GM21381 (cell line): ENCODE data around the gene RBM6.

Source experiments
- ATAC-seq: cut with Tn5 transposase; IDR thresholded peaks from one replicate; pipeline ENCODE4 v1.9.1; 2021; ENCODE audit warnings: mild to moderate bottlenecking, moderate library complexity; ENCODE audit not compliant: unreplicated experiment

RBM6 gene

GRCh38 chr3:50124052-50124799, 184.3 kb downstream of the RBM6 start:
- ATAC-seq = no peak

GRCh38 chr3:50124800-50125178, 184.8 kb downstream of the RBM6 start:
- no peak for ATAC-seq

GRCh38 chr3:50125541-50126286, 185.8 kb downstream of the RBM6 start:
- ATAC-seq = no peak

GRCh38 chr3:50126287-50127211, 186.6 kb downstream of the RBM6 start:
- no peak for ATAC-seq
